CD4-positive, alpha-beta T cell treated with Interleukin-1 beta for 1 hour (primary cell): ENCODE results near the gene BBS9.
A peak's percentile ranks its signal among the peaks of the same experiment; 100 is the strongest.
"Not testable (repeated sequence)": the region's sequence is repeated elsewhere in the genome, so short reads cannot be mapped to it uniquely, and the experiment has no call there.

Source experiments
- DNase-seq, 2 donors: peaks; one replicate each; pipeline ENCODE4 v3.0.0-alpha.2; 2020 to 2022

The BBS9 gene

DNA sequence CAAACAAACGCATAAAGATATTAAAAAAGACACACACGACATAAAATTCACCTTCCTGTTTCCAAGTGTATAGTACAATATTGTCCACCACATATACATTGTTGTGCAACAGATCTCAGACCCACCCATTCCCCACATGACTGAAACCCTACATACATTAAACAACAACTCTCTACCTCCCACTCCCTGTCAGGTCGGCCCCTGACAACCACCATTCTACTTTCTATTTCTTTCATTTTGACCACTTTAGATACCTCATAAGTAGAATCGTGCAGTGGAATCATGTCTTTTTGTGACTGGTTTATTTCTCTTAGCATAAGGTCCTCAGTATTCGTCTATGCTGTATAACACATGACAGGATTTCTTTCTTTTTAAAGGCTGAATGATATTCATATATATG is 320.5 kb downstream of the BBS9 start:
- DNase-seq = no peak

DNA sequence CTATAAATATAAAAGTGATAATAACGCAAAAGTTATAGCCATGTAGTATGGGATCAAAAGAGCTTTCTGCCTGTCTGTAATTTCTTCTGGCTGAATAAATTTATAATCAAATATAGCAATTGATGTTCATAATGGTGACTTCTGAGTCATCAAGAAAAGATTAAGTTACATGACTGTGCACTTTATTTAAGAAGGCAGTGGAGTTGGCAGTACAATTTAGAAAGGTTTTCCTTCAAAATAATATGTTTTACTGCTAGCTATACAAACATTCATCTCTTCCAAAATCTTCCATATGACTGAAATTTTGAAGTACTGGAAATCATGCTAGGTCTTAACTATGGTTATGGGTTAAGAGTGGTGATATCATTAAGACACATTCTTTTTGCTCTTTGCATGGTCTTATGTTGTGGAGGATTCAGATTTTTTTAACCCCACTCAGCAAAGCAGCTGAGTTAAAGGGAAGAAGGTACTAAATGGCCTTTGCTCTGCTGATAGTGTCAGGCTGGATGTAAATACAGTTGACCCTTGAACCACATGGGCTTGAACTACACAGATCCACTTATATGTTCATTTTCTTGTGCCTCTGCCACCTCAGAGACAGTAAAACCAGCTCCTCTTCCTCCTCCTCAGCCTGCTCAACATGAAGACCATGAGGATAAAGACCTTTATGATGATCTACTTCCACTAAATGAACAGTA is 323.6 kb downstream of the BBS9 start:
- DNase-seq = no peak

GRCh38 chr7:33457039-33457438 is 327.7 kb downstream of the BBS9 start:
- no peak for DNase-seq

GRCh38 chr7:33458581-33458980 is 329.2 kb downstream of the BBS9 start:
- DNase-seq = no peak

GRCh38 chr7:33459340-33459751 is 330.0 kb downstream of the BBS9 start:
- DNase-seq = peak in 1 of 2 donors; percentile 2

DNA sequence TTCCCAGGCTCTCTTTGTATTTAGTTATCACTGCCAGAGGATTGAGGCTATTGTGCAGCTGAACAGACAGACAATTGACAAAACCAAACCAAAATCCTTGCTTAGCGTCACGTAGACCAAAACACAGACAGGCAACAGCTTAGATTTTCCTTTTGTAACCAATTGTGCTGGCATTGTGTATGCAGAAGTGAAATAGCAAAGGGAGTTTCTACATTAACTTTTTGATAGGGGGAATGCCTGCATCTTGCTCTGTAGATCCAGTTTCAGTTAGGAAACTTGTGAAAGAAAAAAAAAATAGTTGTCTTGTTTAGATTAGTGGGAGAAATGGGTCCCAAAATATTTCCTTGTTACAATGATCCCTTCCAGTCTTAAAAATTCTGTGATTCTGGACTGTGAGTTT is 333.8 kb downstream of the BBS9 start:
- no peak for DNase-seq

GRCh38 chr7:33466203-33466602 is 336.8 kb downstream of the BBS9 start:
- no peak for DNase-seq

- DNase-seq = no peak
These were observed 342.4 kb downstream of the BBS9 start for GRCh38 chr7:33471636-33472242.

DNA sequence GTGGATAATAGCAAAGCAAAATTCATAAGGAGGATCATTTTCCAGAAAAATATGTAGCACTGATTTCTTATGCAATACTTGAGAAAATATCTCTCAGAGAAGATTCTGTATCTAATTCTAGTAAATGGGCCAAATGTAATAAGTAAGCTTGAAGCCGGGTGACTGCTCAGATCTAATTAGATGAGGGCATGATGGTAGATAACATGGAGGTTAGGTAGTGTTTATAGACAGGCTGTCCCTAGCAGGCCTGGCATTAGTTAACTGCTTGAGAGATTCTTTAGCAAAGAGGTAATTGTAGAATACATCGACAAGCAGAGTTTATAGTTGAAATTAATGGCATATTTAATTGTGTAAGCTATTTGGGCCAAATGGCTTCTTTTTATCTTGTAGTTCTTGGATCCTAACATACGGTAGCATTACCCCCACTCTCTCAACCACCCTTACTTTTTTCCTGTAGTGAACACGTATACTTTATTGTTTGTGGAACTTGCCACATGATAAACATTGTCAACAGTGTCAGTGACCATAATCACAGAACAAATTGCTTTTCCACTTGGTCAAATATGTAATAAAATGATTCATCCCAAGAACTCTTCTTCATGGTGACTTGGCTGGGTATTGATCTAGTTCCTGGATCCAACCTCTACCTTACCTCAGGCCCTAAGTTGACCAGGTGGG is 343.1 kb downstream of the BBS9 start:
- no peak for DNase-seq

DNA sequence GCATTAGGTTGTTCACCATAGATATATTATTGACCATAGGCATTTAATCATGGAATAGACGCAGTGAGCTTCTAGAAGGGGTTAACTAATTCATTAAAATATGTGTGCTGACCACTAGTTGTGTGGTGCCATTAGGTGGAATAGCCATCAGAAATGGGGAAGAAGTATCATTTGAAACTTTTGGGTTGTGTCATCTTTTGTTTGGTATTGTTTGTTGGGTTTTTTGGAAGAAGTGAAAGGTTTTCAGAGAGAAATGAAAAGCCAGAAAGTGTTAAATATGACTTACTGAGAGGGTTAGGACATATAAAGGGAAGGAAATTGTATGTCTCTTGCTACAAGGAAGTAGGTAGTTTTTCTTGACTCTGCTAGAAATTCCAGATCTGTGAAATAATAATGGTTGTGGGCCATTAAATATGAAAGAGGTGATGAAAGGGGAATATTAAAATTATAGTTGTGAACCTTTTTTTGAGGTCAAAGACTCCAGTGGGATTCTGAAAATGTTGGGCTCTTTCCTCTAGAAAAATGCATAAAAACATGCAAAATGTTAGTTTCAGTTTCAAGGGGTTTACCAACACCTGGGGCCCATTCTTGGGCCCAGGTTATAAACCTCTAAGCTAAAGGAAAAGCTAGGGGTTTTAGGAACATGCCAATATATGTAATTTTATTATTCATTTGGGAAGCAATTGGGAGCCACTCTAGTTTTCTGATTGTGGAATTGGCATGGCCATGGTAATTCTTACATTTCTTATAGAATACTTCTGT is 348.5 kb downstream of the BBS9 start:
- no peak for DNase-seq

- not testable (repeated sequence) for DNase-seq
These were observed 355.1 kb downstream of the BBS9 start for GRCh38 chr7:33484476-33484875.

DNA sequence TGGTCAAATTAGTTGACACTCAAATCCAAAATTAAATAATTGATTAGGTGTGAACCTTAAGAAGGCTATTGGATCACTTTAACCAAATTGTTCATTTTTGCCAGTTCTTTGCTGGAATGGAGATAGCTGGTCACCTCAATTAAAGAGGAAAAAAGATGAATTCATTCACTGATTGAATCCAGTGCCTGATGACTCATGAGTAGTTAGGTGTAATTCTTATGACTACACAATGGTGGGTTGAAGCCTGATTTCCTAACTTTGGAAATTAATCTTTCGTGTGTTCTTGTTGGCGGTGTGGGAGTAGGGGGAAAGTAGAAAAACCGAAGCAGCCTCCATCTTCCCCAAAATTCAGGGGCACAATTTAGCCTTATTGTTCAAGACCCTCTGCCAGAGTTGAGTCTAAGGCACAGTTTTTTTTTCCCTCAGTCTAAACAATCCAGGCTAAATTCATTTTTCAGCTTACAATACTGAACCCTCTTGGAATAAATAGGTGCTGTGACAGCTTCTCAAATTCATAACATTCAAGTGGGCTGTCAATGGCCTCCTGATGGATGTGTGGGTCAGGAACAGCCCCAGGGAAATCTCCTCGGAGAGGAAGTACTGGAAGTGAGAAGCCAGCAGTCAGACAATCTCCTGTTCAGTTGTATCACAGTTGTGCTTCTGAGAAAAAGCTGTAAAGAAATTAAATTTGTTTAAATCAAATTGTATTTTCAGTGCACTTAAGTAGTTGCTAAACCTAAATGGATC is 356.6 kb downstream of the BBS9 start:
- DNase-seq = no peak

- no peak for DNase-seq
These were observed 357.3 kb downstream of the BBS9 start for GRCh38 chr7:33486633-33487032.

DNA sequence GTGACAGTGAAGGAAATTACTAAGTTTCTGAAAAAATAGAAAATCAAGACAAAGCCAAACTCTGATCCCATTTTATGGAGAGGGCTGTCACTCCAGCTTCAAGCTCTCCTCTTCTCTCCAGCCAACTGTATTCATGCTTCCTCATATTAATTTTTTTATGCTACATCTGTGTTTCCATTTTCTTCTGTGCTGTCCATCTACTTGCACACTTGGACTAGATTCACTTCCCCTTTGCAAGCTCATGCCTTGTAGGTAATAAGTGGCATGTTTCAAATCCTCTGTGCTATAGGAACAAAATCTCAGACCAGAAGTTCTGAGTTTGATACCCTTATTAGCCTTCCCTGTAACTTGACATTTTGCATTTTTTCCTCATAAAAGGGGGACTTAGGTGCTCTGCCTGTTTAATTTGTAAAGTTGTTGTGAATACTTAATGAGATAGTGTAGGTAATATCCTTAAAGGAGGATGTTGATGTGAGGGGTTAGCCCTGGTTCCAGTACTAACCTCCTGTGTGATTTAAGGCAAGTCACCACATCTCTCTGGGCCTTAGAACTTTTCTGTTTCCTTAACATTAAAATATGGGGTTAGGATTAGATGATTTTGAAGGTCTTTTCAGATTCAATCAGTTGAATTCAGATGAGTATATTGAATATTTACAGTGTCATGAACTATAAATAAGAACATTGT is 358.8 kb downstream of the BBS9 start:
- DNase-seq = no peak

- no peak for DNase-seq
These were observed 365.1 kb downstream of the BBS9 start for GRCh38 chr7:33494474-33494873.

DNA sequence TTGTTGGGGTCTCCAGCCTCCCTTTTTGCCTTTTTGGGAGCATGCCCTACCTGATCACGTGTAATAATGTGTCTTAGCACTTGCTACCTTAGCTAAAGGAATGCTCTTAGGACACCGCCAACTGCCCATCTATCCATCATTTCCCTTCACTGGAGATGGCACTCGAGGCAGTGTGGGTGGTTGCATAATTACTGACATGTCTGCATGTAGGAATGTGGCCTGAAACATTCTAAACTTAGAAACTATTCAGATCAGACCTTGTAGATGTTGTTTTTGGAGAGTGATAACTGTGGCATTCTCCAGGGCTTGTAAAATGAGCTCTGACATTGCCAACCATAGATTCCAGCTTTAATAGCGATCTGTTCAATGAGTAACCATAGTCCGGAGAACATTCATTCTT is 365.8 kb downstream of the BBS9 start:
- no peak for DNase-seq

GRCh38 chr7:33497051-33497450 is 367.7 kb downstream of the BBS9 start:
- no peak for DNase-seq

- no peak for DNase-seq
These were observed 371.6 kb downstream of the BBS9 start for GRCh38 chr7:33500703-33501701.

DNA sequence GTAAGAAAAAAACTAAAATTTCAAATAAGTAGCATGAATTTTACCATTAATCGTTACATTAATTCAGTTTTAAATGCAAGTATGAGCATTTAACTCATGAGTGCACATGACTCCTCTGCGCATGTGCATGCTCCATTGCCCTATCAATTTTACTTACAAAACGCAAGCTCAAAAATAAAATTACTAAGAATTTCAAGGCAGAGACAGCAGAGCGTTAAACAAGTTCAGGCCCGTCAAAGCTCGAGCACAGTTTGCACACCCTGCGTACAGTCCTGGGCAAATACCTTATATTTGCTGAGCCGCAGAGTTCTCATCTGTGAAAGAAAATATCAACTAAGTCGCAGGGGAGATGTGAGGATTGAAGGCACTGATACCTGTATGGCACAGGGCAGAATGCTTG is 373.6 kb downstream of the BBS9 start:
- no peak for DNase-seq

DNA sequence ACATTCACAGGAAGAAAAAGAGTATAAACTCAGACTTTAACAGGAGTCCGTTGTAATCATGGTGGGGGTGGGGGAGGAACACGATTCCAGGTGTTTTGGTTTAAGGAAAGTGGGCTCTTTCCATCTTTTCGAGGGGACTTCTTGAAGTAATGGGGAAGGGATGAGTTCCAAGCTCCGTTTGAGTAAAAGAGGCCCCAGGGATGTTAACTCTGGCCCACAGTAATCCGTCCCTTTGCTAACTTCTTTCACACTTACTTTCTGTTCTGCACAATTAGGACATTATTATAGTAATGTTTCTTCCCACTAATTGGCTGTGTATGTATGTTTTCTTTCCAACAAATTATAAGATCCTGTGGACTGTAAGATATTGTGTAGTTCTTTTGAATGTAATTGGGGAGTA is 374.4 kb downstream of the BBS9 start:
- no peak for DNase-seq

DNA sequence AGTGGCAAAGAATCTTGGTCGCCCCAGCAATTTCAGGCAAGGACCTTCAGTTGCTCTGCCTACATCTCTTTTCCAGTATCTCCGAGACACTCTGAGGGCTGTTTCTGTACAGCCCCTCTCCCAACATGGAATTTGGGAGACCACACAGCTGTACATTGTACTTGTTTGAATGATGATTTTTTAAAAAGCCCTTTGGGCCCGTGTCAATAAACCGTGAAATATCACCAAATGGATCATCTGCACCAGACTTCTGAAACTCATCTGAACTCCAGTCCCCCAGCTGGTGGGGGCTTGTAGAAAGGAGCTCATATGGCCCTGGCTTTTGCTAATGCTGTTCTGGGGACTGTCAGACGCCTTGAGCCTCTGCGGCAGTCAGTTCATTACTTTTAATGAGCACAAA is 374.9 kb downstream of the BBS9 start:
- no peak for DNase-seq
